CD8-positive, alpha-beta memory T cell (primary cell): ENCODE results near the gene RNF19B. TPM values are rescaled to one million over a fixed set of nuclear protein-coding genes. Genes with fewer than 3 reads are reported as not detected.

Experiments used
- CTCF ChIA-PET: fragments of 350-600 bp; sonication (Branson Sonifier 250); formaldehyde crosslinking; loops from one replicate; lab custom pipeline; 2021; ENCODE audit warnings: antibody characterized with exemption; lab: Charles Lee
- POLR2A ChIA-PET: fragments of 350-600 bp; sonication (Branson Sonifier 250); formaldehyde crosslinking; loops from one replicate; lab custom pipeline; 2021; ENCODE audit warnings: antibody characterized with exemption; lab: Charles Lee
- DNase-seq, 5 donors: peaks; one replicate each; pipeline versions ENCODE4 v3.0.0 to v3.0.0-alpha.2; 2020 to 2022; ENCODE audit warnings: mixed read lengths in 1 of 5
- H3K27ac ChIP-seq: one replicate; pipeline ENCODE4 v1.7.0; 2013; ENCODE audit warnings: low read depth, mild to moderate bottlenecking, low read length, moderate library complexity
- H3K27me3 ChIP-seq: 2 replicates; pipeline ENCODE4 v1.7.0; 2013; ENCODE audit warnings: low read length, mild to moderate bottlenecking; ENCODE audit not compliant: insufficient read depth, poor library complexity, severe bottlenecking
- H3K36me3 ChIP-seq: 2 replicates; pipeline ENCODE4 v1.7.0; 2013; ENCODE audit warnings: mild to moderate bottlenecking, low read length, moderate library complexity; ENCODE audit not compliant: insufficient read depth
- H3K4me1 ChIP-seq: 2 replicates; pipeline ENCODE4 v1.7.0; 2013; ENCODE audit warnings: mild to moderate bottlenecking, low read length, moderate library complexity; ENCODE audit not compliant: insufficient read depth
- H3K4me3 ChIP-seq: 2 replicates; pipeline ENCODE4 v1.7.0; 2013; ENCODE audit warnings: mild to moderate bottlenecking, low read length
- H3K9me3 ChIP-seq: 2 replicates; pipeline ENCODE4 v1.7.0; 2013; ENCODE audit warnings: mild to moderate bottlenecking, low read length
- H3K27ac Mint-ChIP-seq, 8 donors: one replicate each; pipeline ENCODE4 v1.8.0; 2020 to 2021; ENCODE audit warnings: mixed read lengths in 8 of 8, mild to moderate bottlenecking in 6 of 8, inconsistent platforms in 3 of 8, moderate library complexity in 3 of 8
- H3K27me3 Mint-ChIP-seq, 2 donors: one replicate each; pipeline ENCODE4 v1.8.0; 2020 to 2021; ENCODE audit warnings: mixed read lengths in 2 of 2, mild to moderate bottlenecking in 1 of 2, moderate library complexity in 1 of 2
- H3K36me3 Mint-ChIP-seq, 3 donors: one replicate each; pipeline ENCODE4 v1.8.0; 2020 to 2021; ENCODE audit warnings: mixed read lengths in 3 of 3, inconsistent platforms in 1 of 3, mild to moderate bottlenecking in 1 of 3
- H3K4me1 Mint-ChIP-seq, 3 donors: one replicate each; pipeline ENCODE4 v1.8.0; 2020 to 2021; ENCODE audit warnings: mixed read lengths in 3 of 3, inconsistent platforms in 1 of 3, mild to moderate bottlenecking in 1 of 3
- H3K4me3 Mint-ChIP-seq, 7 donors: one replicate each; pipeline ENCODE4 v1.8.0; 2020 to 2021; ENCODE audit warnings: mixed read lengths in 7 of 7, mild to moderate bottlenecking in 6 of 7, moderate library complexity in 4 of 7, inconsistent platforms in 2 of 7
- H3K9me3 Mint-ChIP-seq, 5 donors: one replicate each; pipeline ENCODE4 v1.8.0; 2020 to 2022; ENCODE audit warnings: mixed read lengths in 5 of 5, mild to moderate bottlenecking in 3 of 5, moderate library complexity in 2 of 5, inconsistent platforms in 1 of 5
- polyA plus RNA-seq: library from polyadenylated mRNA; unstranded; fragments of 300-500 nt; fragmentation: Illumina TruSeq; gene quantifications from one replicate; pipeline ENCODE4 v1.2.3, GENCODE V29; 2021
- total RNA-seq, 2 experiments: library from RNA; stranded (reverse); gene quantifications; one replicate each; pipeline ENCODE4 v1.2.3, GENCODE V29; 2021

RNF19B gene
- total and polyA plus RNA-seq, 3 experiments from 2014 or later = 4.3 to 39.9 (median 39.6) TPM

GRCh38 chr1:32888677-32889420 is 75.8 kb downstream of the RNF19B start:
- H3K27ac ChIP-seq = no peak overlapping the region
- no peaks in the 10 kb centered on the region for H3K4me1 ChIP-seq
- H3K4me1 Mint-ChIP-seq = peaks cover 9 to 20% (median 15%) of the 10 kb centered on the region in 3 donors
- peaks cover 50 to 81% of the 10 kb centered on the region in 2 donors for H3K27me3 Mint-ChIP-seq
- H3K9me3 Mint-ChIP-seq = peaks cover 0 to 2% (median 0%) of the 10 kb centered on the region in 5 donors
- H3K36me3 ChIP-seq = no peaks in the 10 kb centered on the region
- H3K27ac Mint-ChIP-seq = no peak overlapping the region
- H3K27me3 ChIP-seq = peaks cover 52% of the 10 kb centered on the region
- CTCF ChIA-PET = interaction anchor here (0.9 kb wide), 1 partner anchor 13 kb away, joined by 3 read pairs; no protein-coding TSS in a partner anchor
- H3K36me3 Mint-ChIP-seq = peaks cover 0 to 16% (median 0%) of the 10 kb centered on the region in 3 donors
- no peak overlapping the region for H3K4me3 ChIP-seq
- no peak overlapping the region for H3K4me3 Mint-ChIP-seq
- DNase-seq = no peak
- POLR2A ChIA-PET = no interaction called here
- H3K9me3 ChIP-seq = no peaks in the 10 kb centered on the region

- ChIA-PET CTCF (no interaction called here), POLR2A (interaction anchor here (0.6 kb wide), 1 partner anchor 916 kb away, joined by 3 read pairs; no protein-coding TSS in a partner anchor)
- Mint-ChIP-seq H3K9me3 (peaks cover 0 to 2% (median 0%) of the 10 kb centered on the region in 5 donors), H3K36me3 (peaks cover 0 to 16% (median 0%) of the 10 kb centered on the region in 3 donors), H3K4me1 (peaks cover 9 to 16% (median 12%) of the 10 kb centered on the region in 3 donors), H3K27ac (no peak overlapping the region), H3K27me3 (peaks cover 53 to 85% of the 10 kb centered on the region in 2 donors), H3K4me3 (no peak overlapping the region)
- H3K27me3 ChIP-seq = peaks cover 48% of the 10 kb centered on the region
- H3K27ac ChIP-seq = no peak overlapping the region
- H3K9me3 ChIP-seq = no peaks in the 10 kb centered on the region
- H3K36me3 ChIP-seq = no peaks in the 10 kb centered on the region
- H3K4me1 ChIP-seq = no peaks in the 10 kb centered on the region
- no peak overlapping the region for H3K4me3 ChIP-seq
- no peak for DNase-seq
Measured at GRCh38 chr1:32888134-32888533, 76.5 kb downstream of the RNF19B start.

GRCh38 chr1:32887623-32888022 is 77.0 kb downstream of the RNF19B start:
- ChIA-PET POLR2A (interaction anchor here (0.6 kb wide), 1 partner anchor 915 kb away, joined by 3 read pairs; no protein-coding TSS in a partner anchor), CTCF (no interaction called here)
- peaks cover 45% of the 10 kb centered on the region for H3K27me3 ChIP-seq

GRCh38 chr1:32886828-32887414 is 77.7 kb downstream of the RNF19B start:
- Mint-ChIP-seq H3K27ac (no peak overlapping the region), H3K36me3 (peaks cover 0 to 16% (median 0%) of the 10 kb centered on the region in 3 donors), H3K4me3 (no peak overlapping the region), H3K4me1 (peaks cover 2 to 9% (median 8%) of the 10 kb centered on the region in 3 donors), H3K27me3 (peaks cover 46 to 78% of the 10 kb centered on the region in 2 donors), H3K9me3 (peaks cover 0 to 2% (median 0%) of the 10 kb centered on the region in 5 donors)
- CTCF ChIA-PET = no interaction called here
- no peak overlapping the region for H3K27ac ChIP-seq
- no peaks in the 10 kb centered on the region for H3K36me3 ChIP-seq
- no peak overlapping the region for H3K4me3 ChIP-seq
- H3K9me3 ChIP-seq = no peaks in the 10 kb centered on the region
- POLR2A ChIA-PET = no interaction called here
- DNase-seq = no peak
- H3K27me3 ChIP-seq = peaks cover 38% of the 10 kb centered on the region
- H3K4me1 ChIP-seq = no peaks in the 10 kb centered on the region

More at GRCh38 chr1:32887623-32888022, 77.0 kb downstream of the RNF19B start:
- DNase-seq = no peak
- Mint-ChIP-seq H3K4me1 (peaks cover 9 to 14% (median 12%) of the 10 kb centered on the region in 3 donors), H3K9me3 (peaks cover 0 to 2% (median 0%) of the 10 kb centered on the region in 5 donors), H3K36me3 (peaks cover 0 to 16% (median 0%) of the 10 kb centered on the region in 3 donors), H3K4me3 (peak overlapping the region in 1 of 7 donors; percentile 32), H3K27me3 (peaks cover 52 to 83% of the 10 kb centered on the region in 2 donors), H3K27ac (no peak overlapping the region)
- no peak overlapping the region for H3K4me3 ChIP-seq
- H3K4me1 ChIP-seq = no peaks in the 10 kb centered on the region
- no peaks in the 10 kb centered on the region for H3K36me3 ChIP-seq
- H3K9me3 ChIP-seq = no peaks in the 10 kb centered on the region
- H3K27ac ChIP-seq = no peak overlapping the region

Other genes starting within 250 kb of the RNF19B start
- 100 to 1,000 TPM; 205 to 219 TPM for gene YARS1, start 147.5 kb downstream of the RNF19B start, total RNA-seq
- gene YARS1, start 147.5 kb downstream of the RNF19B start, polyA plus RNA-seq = 131 TPM
- 10 to 100 TPM; 28.6 to 30.6 TPM for gene S100PBP, start 147.2 kb downstream of the RNF19B start, total RNA-seq
- 17.3 TPM for gene S100PBP, start 147.2 kb downstream of the RNF19B start, polyA plus RNA-seq
- not detected for gene FNDC5, start 93.9 kb downstream of the RNF19B start, total RNA-seq
- 0.77 TPM for gene FNDC5, start 93.9 kb downstream of the RNF19B start, polyA plus RNA-seq
- not detected for gene HPCA, start 78.3 kb downstream of the RNF19B start, total RNA-seq
- gene HPCA, start 78.3 kb downstream of the RNF19B start, polyA plus RNA-seq = not detected
- 1 to 10 TPM; 2.5 to 2.6 TPM for gene TMEM54, start 63.4 kb downstream of the RNF19B start, total RNA-seq
- gene TMEM54, start 63.4 kb downstream of the RNF19B start, polyA plus RNA-seq = not detected
- 100 to 1,000 TPM; 288 to 305 TPM for gene AK2, start 72.1 kb upstream of the RNF19B start, total RNA-seq
- 110 TPM for gene AK2, start 72.1 kb upstream of the RNF19B start, polyA plus RNA-seq
- 1 to 10 TPM; 2.1 to 2.5 TPM for gene AZIN2, start 116.3 kb upstream of the RNF19B start, total RNA-seq
- 4.9 TPM for gene AZIN2, start 116.3 kb upstream of the RNF19B start, polyA plus RNA-seq
- gene TRIM62, start 217.2 kb upstream of the RNF19B start, total RNA-seq = 1 to 10 TPM; 5.0 to 5.5 TPM
- gene TRIM62, start 217.2 kb upstream of the RNF19B start, polyA plus RNA-seq = 7.0 TPM